A673 (cell line): ENCODE measurements around the gene C12orf50. TPM values are rescaled to one million over a fixed set of nuclear protein-coding genes. Genes with fewer than 3 reads are reported as not detected.

ENCODE experiments used
- BruUV-seq: library from RNA; stranded (reverse); fragments of 400-500 nt; replicated peaks from 2 replicates; lab custom pipeline; 2021; lab: Mats Ljungman, UMichigan
- CTCF ChIA-PET: fragments of 300-600 bp; sonication (Branson Sonifier 250); formaldehyde crosslinking; loops from one replicate; lab custom pipeline; 2022; ENCODE audit warnings: antibody characterized with exemption; lab: Charles Lee
- POLR2A ChIA-PET: fragments of 300-600 bp; sonication (Branson Sonifier 250); formaldehyde crosslinking; loops from one replicate; lab custom pipeline; 2022; ENCODE audit warnings: antibody characterized with exemption; ENCODE audit not compliant: low non-redundant PET; lab: Charles Lee
- DNase-seq: peaks from one replicate; pipeline ENCODE4 v3.0.0-alpha.2; 2015; ENCODE audit warnings: low spot score
- H3K27ac ChIP-seq: fragments of 200-600 bp; sonication (generic); 2 replicates; pipeline ENCODE4 v1.5.1; 2016; ENCODE audit warnings: mixed run types, low read depth, mild to moderate bottlenecking, mixed read lengths, antibody characterized with exemption, low read length; ENCODE audit not compliant: poor library complexity, severe bottlenecking
- H3K27me3 ChIP-seq: fragments of 200-600 bp; sonication (generic); replicated peaks from 2 replicates; pipeline ENCODE4 v1.6.1; 2017; ENCODE audit warnings: mixed run types, low read depth, mild to moderate bottlenecking, mixed read lengths, antibody characterized with exemption, low read length; ENCODE audit not compliant: insufficient read depth, poor library complexity
- H3K36me3 ChIP-seq: fragments of 200-600 bp; sonication (generic); 2 replicates; pipeline ENCODE4 v1.6.1; 2016; ENCODE audit warnings: mixed run types, mild to moderate bottlenecking, mixed read lengths, antibody characterized with exemption, low read length; ENCODE audit not compliant: insufficient read depth, poor library complexity, severe bottlenecking
- H3K4me1 ChIP-seq: fragments of 200-600 bp; sonication (generic); 2 replicates; pipeline ENCODE4 v1.6.1; 2017; ENCODE audit warnings: mixed run types, mild to moderate bottlenecking, mixed read lengths, antibody characterized with exemption, low read length; ENCODE audit not compliant: insufficient read depth, poor library complexity, severe bottlenecking
- H3K4me3 ChIP-seq: fragments of 200-600 bp; sonication (generic); 2 replicates; pipeline ENCODE4 v1.5.1; 2016; ENCODE audit warnings: low read depth, mixed run types, mild to moderate bottlenecking, mixed read lengths, low read length; ENCODE audit not compliant: poor library complexity, severe bottlenecking
- H3K9me3 ChIP-seq: fragments of 200-600 bp; sonication (generic); 2 replicates; pipeline ENCODE4 v1.6.1; 2016; ENCODE audit warnings: mixed run types, low read depth, mild to moderate bottlenecking, mixed read lengths, antibody characterized with exemption, low read length; ENCODE audit not compliant: poor library complexity, severe bottlenecking
- EZH2 ChIP-seq: fragments of 200-600 bp; sonication (generic); IDR thresholded peaks from 2 replicates; pipeline ENCODE4 v1.6.1; 2017; ENCODE audit warnings: borderline replicate concordance, low read depth, mild to moderate bottlenecking, mixed read lengths, antibody characterized with exemption, low read length; ENCODE audit not compliant: poor library complexity, severe bottlenecking
- intact Hi-C: fragments of 100-400 bp; cut with micrococcal nuclease; formaldehyde crosslinking; loops from one replicate; pipeline ENCODE4 v1.10.0; 2022; ENCODE audit not compliant: unreplicated experiment
- total RNA-seq: library from RNA; stranded (reverse); gene quantifications from 2 replicates; pipeline ENCODE4 v1.2.3, GENCODE V29; 2021
- TF ChIP-seq, protein P1 (sequence below): fragments of 300-800, 200-600 bp; sonication (generic); conservative IDR thresholded peaks from 2 replicates; pipeline ENCODE4 v1.5.1; 2017; ENCODE audit warnings: low read depth, mild to moderate bottlenecking, antibody characterized with exemption, low read length, moderate library complexity, mixed read lengths

C12orf50 gene
- total RNA-seq, 1 experiment from 2014 or later: 0.15 TPM

DNA sequence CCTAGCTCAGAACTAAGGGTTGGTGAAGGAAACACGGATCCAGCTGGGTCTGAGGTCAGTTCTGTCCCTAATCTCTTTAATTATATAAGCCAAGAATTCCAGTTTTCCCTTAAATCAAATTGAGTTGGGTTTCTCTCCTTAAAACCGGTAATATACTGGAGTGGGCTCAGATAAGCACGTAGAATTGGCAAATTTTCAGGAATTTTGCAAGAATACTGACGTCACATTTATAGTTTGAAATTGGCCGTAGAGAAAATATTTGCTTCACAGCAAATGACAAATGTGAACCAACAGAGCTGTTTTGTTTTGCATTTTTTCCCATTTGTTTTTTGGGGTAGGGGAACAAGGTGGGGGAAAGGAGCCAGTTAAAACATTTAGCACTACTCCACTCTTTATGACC lies 17.4 kb downstream of the C12orf50 start:
- CTCF ChIA-PET: no interaction called here

DNA sequence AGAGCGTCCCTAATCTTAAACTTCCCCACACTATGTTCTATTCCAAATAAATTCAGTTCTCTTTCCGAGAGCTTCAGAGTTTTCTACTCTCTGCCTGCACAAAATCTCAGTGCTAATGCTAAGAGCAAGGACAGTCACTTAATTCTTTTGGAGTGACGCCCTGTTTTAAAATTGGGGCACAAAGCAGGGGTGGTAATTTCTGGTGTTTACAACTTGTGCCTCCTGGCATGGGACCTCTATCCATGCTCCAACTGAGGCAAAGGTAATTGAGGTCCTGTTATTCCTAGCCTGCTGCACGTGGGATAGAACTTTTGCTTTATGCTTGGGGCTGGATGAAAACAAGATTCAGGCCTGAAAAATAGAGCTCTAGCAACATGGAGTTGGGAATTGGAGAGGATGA lies 22.9 kb downstream of the C12orf50 start:
- intact Hi-C loops: loop anchor here (10.0 kb wide), 1 partner anchor 332 kb away; no protein-coding TSS in a partner anchor
- POLR2A ChIA-PET: no interaction called here
- Histone ChIP-seq H3K27ac (no peak overlapping the region), H3K4me1 (no peaks in the 10 kb centered on the region), H3K9me3 (peaks cover 4% of the 10 kb centered on the region), H3K4me3 (no peak overlapping the region), H3K27me3 (no peaks in the 10 kb centered on the region), H3K36me3 (no peaks in the 10 kb centered on the region)
- CTCF ChIA-PET: no interaction called here
- DNase-seq: no peak
- TF ChIP-seq, protein P1, sequence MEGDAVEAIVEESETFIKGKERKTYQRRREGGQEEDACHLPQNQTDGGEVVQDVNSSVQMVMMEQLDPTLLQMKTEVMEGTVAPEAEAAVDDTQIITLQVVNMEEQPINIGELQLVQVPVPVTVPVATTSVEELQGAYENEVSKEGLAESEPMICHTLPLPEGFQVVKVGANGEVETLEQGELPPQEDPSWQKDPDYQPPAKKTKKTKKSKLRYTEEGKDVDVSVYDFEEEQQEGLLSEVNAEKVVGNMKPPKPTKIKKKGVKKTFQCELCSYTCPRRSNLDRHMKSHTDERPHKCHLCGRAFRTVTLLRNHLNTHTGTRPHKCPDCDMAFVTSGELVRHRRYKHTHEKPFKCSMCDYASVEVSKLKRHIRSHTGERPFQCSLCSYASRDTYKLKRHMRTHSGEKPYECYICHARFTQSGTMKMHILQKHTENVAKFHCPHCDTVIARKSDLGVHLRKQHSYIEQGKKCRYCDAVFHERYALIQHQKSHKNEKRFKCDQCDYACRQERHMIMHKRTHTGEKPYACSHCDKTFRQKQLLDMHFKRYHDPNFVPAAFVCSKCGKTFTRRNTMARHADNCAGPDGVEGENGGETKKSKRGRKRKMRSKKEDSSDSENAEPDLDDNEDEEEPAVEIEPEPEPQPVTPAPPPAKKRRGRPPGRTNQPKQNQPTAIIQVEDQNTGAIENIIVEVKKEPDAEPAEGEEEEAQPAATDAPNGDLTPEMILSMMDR: no peak
- no peak for TF ChIP-seq EZH2
- no TSS peak for BruUV-seq

More for the DNA sequence above, 17.4 kb downstream of the C12orf50 start:
- no peaks in the 10 kb centered on the region for H3K27me3 ChIP-seq
- no peaks in the 10 kb centered on the region for H3K4me1 ChIP-seq
- no peak overlapping the region for H3K4me3 ChIP-seq
- POLR2A ChIA-PET: no interaction called here
- BruUV-seq: no TSS peak
- no peak for TF ChIP-seq EZH2
- TF ChIP-seq, protein P1: no peak
- no peaks in the 10 kb centered on the region for H3K9me3 ChIP-seq
- intact Hi-C loops: no loop called here
- no peaks in the 10 kb centered on the region for H3K36me3 ChIP-seq
- no peak for DNase-seq
- no peak overlapping the region for H3K27ac ChIP-seq

DNA sequence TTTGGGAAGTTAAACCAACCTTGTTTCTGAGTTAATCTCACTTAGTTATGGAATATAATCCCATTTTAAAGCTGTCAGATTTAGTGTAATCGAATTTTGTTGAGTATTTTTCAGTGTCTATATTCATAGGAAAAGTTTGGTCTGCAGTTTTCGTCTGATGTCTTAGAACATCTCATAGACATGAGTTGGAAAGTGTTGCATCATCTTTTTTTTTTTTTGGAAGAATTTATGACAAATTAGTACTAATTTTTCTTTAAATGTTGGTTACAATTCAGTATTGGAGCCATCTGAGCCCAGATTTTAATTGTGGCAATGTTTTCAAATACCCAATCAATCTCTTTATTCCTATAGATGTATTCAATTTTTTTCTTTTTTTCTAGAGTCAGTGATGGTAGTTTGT lies 27.9 kb downstream of the C12orf50 start:
- Histone ChIP-seq H3K9me3 (peaks cover 4% of the 10 kb centered on the region), H3K27ac (no peak overlapping the region), H3K4me1 (no peaks in the 10 kb centered on the region), H3K4me3 (no peak overlapping the region), H3K27me3 (no peaks in the 10 kb centered on the region), H3K36me3 (no peaks in the 10 kb centered on the region)
- intact Hi-C loops: loop anchor here (10.0 kb wide), 1 partner anchor 327 kb away; no protein-coding TSS in a partner anchor
- no peak for DNase-seq
- BruUV-seq: no TSS peak
- ChIA-PET CTCF (no interaction called here), POLR2A (no interaction called here)
- TF ChIP-seq, protein P1: no peak
- no peak for TF ChIP-seq EZH2
